Adrenal gland (tissue), 12 donors: ENCODE results near the gene TSSK2. TPM values are rescaled to one million over a fixed set of nuclear protein-coding genes. Genes with fewer than 3 reads are reported as not detected.

Experiments
- DNase-seq, 7 donors: peaks; one replicate each; pipeline ENCODE4 v3.0.0-alpha.2; 2019 to 2020
- H3K27ac ChIP-seq, 5 donors: fragments of 200-600 bp; sonication (generic) in 4 of 5; 1 replicate in 3 of 5; 2 replicates in 2 of 5; pipeline versions ENCODE4 v1.5.1 to v1.8.0; 2016 to 2020; ENCODE audit warnings: mild to moderate bottlenecking in 1 of 5
- H3K27me3 ChIP-seq: fragments of 200-600 bp; 2 replicates; pipeline ENCODE4 v1.8.0; 2021
- H3K36me3 ChIP-seq, 2 donors: fragments of 200-600 bp; replicated peaks in 1 of 2; 1 replicate in 1 of 2; 2 replicates in 1 of 2; pipeline versions ENCODE4 v1.5.1 to v1.8.0; 2018 to 2022
- H3K4me1 ChIP-seq, 2 donors: fragments of 200-600 bp; replicated peaks in 1 of 2; 1 replicate in 1 of 2; 2 replicates in 1 of 2; pipeline versions ENCODE4 v1.5.1 to v1.8.0; 2018 to 2021
- H3K4me3 ChIP-seq, 4 donors: fragments of 200-600 bp; sonication (generic) in 3 of 4; one replicate each; pipeline ENCODE4 v1.5.1; 2016 to 2018
- H3K9me3 ChIP-seq, 3 donors: fragments of 200-600 bp; sonication (generic) in 1 of 3; replicated peaks in 1 of 3; 1 replicate in 2 of 3; 2 replicates in 1 of 3; pipeline versions ENCODE4 v1.5.1 to v1.8.0; 2016 to 2021
- POLR2A ChIP-seq, 2 donors: fragments of 450-650 bp; IDR thresholded peaks; one replicate each; pipeline ENCODE4 v1.6.1; 2017; ENCODE audit warnings: antibody characterized with exemption in 2 of 2, mild to moderate bottlenecking in 2 of 2, moderate library complexity in 1 of 2
- WGBS, 4 donors: extraction: QIAGEN DNeasy Blood & Tissue Kit in 2 of 4; methylation state at CpG; one replicate each; pipeline versions ENCODE4 v1.1.5 to v1.1.7; 2013 to 2017; 5-methylcytosine and 5-hydroxymethylcytosine counted together
- intact Hi-C, 2 donors: fragments of 100-400 bp; cut with DNase I; formaldehyde crosslinking; loops; one replicate each; pipeline versions ENCODE4 v1.14.1 to v1.15.0; 2022 to 2023
- polyA plus RNA-seq, 3 donors: library from polyadenylated mRNA; stranded (reverse); fragments of 200-250 nt in 2 of 3; fragments of 350-450 nt in 1 of 3; fragmentation: Illumina TruSeq in 1 of 3; extraction: RNeasy Lipid Tissue Mini Kit (QIAGEN cat#74804) in 1 of 3; gene quantifications; one replicate each; pipeline ENCODE4 v1.2.3, GENCODE V29; 2013 to 2014
- total RNA-seq, 9 donors: library from RNA; depleted of rRNA in 4 of 9; stranded (reverse); fragments of >200 nt in 4 of 9; fragments of 120-200 nt in 1 of 9; fragmentation: NEBNext Ultra II Directional in 1 of 9; extraction: Animal tissue kit (Norgen Biotek cat#: 25700) in 1 of 9; gene quantifications; one replicate each; pipeline versions ENCODE4 v1.1.0 to v1.2.4, GENCODE V29; 2013 to 2023
- TF ChIP-seq, protein P1 (sequence below), 6 experiments: fragments of 450-650 bp in 4 of 6; fragments of 200-600 bp in 2 of 6; sonication (generic) in 1 of 6; IDR thresholded peaks; 1 replicate in 5 of 6; 2 replicates in 1 of 6; pipeline versions ENCODE4 v1.5.1 to v1.8.0; 2016 to 2021; ENCODE audit warnings: antibody characterized with exemption in 6 of 6, mild to moderate bottlenecking in 2 of 6, moderate library complexity in 1 of 6
- donor health status: healthy with polysubstance abuse.
- donor health status: Bipolar disorder and iron deficiency.
- donor health status: DM: yes; HTN: yes; CAD: no.
- donor health status: DM: no; HTN: no; CAD: no.
- donor health status: DM: no; HTN: no; CAD: no.
- donor health status: DM: yes; HTN: yes; CAD: no.

TSSK2 gene
- total and polyA plus RNA-seq, 12 donors = 0.06 to 0.32 TPM; not detected in 10

DNA sequence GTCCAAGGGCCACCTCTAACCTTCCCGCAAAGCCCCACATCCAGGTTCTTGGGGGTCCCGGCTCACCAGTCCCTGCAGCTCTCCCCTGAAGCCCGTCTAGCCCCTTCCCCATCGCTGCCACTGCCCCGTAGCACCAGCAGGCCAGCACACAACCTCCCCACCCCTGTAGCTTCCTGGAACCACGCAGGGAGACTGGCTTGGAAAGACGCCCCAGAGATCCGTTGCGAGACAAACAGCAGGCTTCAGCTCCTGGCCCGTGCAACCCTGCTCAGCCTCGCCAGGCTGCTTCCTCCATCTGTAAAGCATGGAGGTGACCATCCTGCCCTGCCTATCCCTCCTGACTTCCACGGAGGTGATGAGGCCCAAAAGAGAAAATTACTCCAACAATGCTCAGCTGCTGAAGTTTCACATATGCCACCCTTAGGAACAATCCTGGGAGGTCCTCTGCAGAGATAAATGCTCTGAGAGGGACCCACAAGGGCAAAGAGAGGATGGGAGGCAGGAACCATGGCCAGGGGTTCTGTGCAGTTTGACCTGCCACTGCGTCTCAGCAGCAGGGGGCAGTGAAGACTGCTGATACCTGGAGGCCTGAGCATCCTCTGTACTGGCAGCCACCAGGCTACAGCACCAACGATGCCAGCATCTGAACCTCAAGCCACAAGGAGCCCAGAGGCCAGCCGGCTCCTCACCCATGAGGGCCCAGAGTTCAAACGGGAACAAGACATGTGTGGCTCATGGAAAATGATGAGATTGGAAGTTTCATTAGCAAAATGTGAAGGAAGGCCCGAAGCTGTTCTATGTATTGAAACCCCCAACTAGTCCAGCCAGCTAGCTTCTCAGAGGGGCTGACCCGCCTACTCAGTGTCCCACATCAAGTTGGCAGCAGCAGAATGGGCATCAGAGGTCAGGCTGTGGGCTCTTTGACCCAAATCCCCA lies 25.0 kb upstream of the TSSK2 start:
- peaks cover 25 to 48% of the 10 kb centered on the region in 2 donors for H3K4me1 ChIP-seq
- DNase-seq = peak in 2 of 7 donors; percentile 14 to 51
- no peaks in the 10 kb centered on the region for H3K27me3 ChIP-seq
- no peak overlapping the region for H3K4me3 ChIP-seq
- H3K27ac ChIP-seq = no peak overlapping the region
- 72 to 81% (median 75%) methylated on average over 16 to 18 of the region's 18 CpGs for WGBS, 4 donors
- H3K36me3 ChIP-seq = no peaks in the 10 kb centered on the region
- TF ChIP-seq, protein P1, sequence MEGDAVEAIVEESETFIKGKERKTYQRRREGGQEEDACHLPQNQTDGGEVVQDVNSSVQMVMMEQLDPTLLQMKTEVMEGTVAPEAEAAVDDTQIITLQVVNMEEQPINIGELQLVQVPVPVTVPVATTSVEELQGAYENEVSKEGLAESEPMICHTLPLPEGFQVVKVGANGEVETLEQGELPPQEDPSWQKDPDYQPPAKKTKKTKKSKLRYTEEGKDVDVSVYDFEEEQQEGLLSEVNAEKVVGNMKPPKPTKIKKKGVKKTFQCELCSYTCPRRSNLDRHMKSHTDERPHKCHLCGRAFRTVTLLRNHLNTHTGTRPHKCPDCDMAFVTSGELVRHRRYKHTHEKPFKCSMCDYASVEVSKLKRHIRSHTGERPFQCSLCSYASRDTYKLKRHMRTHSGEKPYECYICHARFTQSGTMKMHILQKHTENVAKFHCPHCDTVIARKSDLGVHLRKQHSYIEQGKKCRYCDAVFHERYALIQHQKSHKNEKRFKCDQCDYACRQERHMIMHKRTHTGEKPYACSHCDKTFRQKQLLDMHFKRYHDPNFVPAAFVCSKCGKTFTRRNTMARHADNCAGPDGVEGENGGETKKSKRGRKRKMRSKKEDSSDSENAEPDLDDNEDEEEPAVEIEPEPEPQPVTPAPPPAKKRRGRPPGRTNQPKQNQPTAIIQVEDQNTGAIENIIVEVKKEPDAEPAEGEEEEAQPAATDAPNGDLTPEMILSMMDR (IDR thresholded peaks at IDR 0.05) = peak in 1 of 6 experiments; percentile 20
- no peak for TF ChIP-seq POLR2A (IDR thresholded peaks at IDR 0.05)
- H3K9me3 ChIP-seq = no peaks in the 10 kb centered on the region
- intact Hi-C loops = loop anchor here in 1 of 2 donors (10.0 kb wide), 1 partner anchor 61 kb away; no protein-coding TSS in a partner anchor

DNA sequence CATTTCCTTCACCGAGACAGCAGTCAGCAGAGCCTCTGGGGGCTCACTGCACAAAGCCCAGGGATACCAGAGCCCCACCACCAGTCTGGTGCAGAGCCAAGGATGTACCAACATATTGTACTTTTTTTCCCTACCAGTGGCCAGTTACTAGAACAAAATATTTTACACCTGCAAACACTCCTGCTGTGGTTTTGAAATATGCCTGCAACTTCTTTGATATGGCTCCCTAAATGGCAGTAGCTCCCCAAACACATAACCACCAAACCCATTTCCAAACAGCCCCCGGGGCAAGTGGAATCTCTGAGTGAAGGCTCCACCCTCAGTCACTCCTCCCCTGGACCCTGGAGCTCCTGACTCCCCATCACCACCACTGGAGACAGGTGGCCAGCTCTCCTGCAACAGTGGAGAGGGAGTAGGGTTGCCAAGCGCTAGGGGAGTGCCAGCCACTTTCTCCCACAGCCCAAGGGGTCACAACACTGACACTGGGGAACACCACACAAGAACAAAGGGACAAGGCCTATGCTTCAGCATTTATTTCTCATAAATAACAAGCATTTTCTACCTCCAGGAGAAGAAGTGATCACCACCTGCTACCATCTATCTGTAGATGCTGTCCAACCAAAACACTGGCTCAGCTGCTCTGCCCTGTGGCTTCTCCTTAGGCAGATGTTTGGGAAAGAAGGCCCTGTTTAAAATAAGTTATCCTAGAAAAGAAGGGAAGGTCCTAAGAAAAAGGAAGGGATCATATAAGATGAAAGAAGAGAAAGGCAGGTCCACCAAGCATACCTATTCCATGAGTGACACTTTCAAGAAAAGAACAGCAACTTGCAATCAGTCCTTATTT lies 24.0 kb upstream of the TSSK2 start:
- TF ChIP-seq, protein P1 (IDR thresholded peaks at IDR 0.05) = no peak
- TF ChIP-seq POLR2A (IDR thresholded peaks at IDR 0.05) = no peak
- H3K27me3 ChIP-seq = no peaks in the 10 kb centered on the region
- 77 to 84% (median 81%) methylated on average over 3 of the region's 3 CpGs for WGBS, 4 donors
- peak overlapping the region in 1 of 5 donors; percentile 21 for H3K27ac ChIP-seq
- H3K4me3 ChIP-seq = no peak overlapping the region
- intact Hi-C loops = loop anchor here in 1 of 2 donors (10.0 kb wide), 1 partner anchor 62 kb away; no protein-coding TSS in a partner anchor
- DNase-seq = peak in 1 of 7 donors; percentile 8
- H3K4me1 ChIP-seq = peaks cover 25 to 48% of the 10 kb centered on the region in 2 donors
- no peaks in the 10 kb centered on the region for H3K9me3 ChIP-seq
- H3K36me3 ChIP-seq = no peaks in the 10 kb centered on the region

DNA sequence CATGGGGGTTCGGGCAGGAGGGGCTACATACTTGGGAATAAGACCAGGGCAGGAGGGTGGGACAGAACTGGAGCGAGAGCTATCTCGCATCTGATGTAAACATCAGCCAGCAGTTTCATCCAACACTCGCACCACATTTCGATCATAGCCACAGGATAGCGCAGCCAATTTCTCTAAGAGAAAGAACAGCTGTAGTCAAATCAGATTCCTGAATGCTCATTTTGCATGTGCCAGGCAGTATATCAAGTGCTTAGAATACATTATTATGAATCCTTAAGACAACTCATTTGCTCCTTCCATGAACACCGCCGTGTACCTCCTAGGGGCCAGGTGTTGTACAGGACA lies 23.4 kb upstream of the TSSK2 start:
- Histone ChIP-seq H3K36me3 (no peaks in the 10 kb centered on the region), H3K9me3 (no peaks in the 10 kb centered on the region), H3K27ac (no peak overlapping the region), H3K4me1 (peaks cover 25 to 48% of the 10 kb centered on the region in 2 donors), H3K27me3 (no peaks in the 10 kb centered on the region), H3K4me3 (no peak overlapping the region)
- TF ChIP-seq, protein P1 (IDR thresholded peaks at IDR 0.05) = no peak
- TF ChIP-seq POLR2A (IDR thresholded peaks at IDR 0.05) = no peak
- WGBS, 4 donors = 86 to 90% (median 89%) methylated on average over 8 of the region's 8 CpGs
- intact Hi-C loops = loop anchor here in 1 of 2 donors (10.0 kb wide), 1 partner anchor 63 kb away; no protein-coding TSS in a partner anchor
- DNase-seq = peak in 2 of 7 donors; percentile 12 to 42

DNA sequence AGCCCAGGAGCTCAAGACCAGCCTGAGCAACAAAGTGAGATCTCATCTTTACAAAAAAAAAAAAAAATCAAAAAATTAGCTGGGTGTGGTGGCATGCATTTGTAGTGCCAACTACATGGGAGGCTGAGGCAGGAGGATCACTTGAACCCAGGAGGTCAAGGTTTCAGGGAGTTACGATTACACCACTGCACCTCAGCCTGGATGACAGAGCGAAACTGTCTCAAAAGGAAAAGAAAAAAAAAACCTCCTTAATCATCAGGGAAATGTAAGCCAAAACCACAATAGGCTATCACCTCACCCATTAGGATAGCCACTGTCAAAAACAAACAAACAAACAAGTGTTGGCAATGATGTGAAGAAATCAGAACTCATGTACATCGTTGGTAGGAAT lies 22.3 kb upstream of the TSSK2 start:
- Histone ChIP-seq H3K27ac (peak overlapping the region in 1 of 5 donors; percentile 7), H3K9me3 (no peaks in the 10 kb centered on the region), H3K4me3 (no peak overlapping the region), H3K4me1 (peaks cover 25 to 46% of the 10 kb centered on the region in 2 donors), H3K36me3 (no peaks in the 10 kb centered on the region), H3K27me3 (no peaks in the 10 kb centered on the region)
- TF ChIP-seq, protein P1 (IDR thresholded peaks at IDR 0.05) = no peak
- TF ChIP-seq POLR2A (IDR thresholded peaks at IDR 0.05) = no peak
- 35 to 59% (median 46%) methylated on average over 3 of the region's 3 CpGs for WGBS, 4 donors
- no peak for DNase-seq
- intact Hi-C loops = loop anchor here in 1 of 2 donors (10.0 kb wide), 1 partner anchor 64 kb away; no protein-coding TSS in a partner anchor
